VCaP (cell line): ENCODE data around the gene AKAP5.
A peak's percentile ranks its signal among the peaks of the same experiment; 100 is the strongest.

Experiments
- H3K27ac ChIP-seq: fragments of 450-650 bp; 2 replicates; pipeline ENCODE4 v1.5.1; 2017
- TF ChIP-seq, protein P1 (sequence below): fragments of 450-650 bp; conservative IDR thresholded peaks from 2 replicates; pipeline ENCODE4 v1.5.1; 2017; ENCODE audit warnings: mild to moderate bottlenecking, moderate library complexity

AKAP5 gene

DNA sequence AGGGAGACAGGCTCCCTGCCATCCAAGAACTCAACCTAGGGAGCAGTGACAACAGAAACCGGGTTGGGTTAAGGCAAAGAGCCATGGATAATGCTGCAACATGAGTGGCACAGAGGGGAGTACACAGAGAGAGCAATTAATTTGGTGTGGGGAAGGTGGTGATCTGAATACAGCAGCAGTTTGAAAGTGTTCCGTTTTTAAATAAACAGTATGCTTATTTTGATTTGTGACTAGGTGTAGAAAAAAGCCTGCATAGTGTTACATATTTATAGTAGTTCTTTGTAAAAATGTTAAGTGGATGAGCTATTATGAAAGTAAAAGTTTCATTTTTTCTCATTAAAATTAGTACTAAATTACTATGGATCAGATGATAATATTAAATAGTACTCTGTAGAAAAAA lies 8.7 kb downstream of the AKAP5 start:
- H3K27ac ChIP-seq, result no peak overlapping the region
- TF ChIP-seq, protein P1, sequence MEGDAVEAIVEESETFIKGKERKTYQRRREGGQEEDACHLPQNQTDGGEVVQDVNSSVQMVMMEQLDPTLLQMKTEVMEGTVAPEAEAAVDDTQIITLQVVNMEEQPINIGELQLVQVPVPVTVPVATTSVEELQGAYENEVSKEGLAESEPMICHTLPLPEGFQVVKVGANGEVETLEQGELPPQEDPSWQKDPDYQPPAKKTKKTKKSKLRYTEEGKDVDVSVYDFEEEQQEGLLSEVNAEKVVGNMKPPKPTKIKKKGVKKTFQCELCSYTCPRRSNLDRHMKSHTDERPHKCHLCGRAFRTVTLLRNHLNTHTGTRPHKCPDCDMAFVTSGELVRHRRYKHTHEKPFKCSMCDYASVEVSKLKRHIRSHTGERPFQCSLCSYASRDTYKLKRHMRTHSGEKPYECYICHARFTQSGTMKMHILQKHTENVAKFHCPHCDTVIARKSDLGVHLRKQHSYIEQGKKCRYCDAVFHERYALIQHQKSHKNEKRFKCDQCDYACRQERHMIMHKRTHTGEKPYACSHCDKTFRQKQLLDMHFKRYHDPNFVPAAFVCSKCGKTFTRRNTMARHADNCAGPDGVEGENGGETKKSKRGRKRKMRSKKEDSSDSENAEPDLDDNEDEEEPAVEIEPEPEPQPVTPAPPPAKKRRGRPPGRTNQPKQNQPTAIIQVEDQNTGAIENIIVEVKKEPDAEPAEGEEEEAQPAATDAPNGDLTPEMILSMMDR, result no peak

DNA sequence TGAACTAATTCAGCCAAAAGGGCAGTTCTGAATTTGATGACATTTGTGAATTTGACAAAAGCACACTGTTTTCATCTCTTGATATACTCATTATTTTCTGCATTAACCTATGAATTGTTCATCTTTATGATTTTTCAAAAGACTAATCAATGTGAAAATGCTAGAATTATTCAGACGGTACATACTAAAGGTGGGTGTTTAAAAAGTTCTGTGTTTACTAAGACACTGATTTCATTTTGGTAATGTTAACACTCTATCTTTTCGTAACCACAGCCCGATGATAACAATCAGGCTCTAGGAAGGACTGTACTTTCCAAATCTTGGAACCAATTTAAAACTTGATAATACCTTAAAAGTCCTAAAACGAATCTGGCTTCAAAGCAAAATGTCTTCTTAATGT lies 9.4 kb downstream of the AKAP5 start:
- TF ChIP-seq, protein P1, result no peak

DNA sequence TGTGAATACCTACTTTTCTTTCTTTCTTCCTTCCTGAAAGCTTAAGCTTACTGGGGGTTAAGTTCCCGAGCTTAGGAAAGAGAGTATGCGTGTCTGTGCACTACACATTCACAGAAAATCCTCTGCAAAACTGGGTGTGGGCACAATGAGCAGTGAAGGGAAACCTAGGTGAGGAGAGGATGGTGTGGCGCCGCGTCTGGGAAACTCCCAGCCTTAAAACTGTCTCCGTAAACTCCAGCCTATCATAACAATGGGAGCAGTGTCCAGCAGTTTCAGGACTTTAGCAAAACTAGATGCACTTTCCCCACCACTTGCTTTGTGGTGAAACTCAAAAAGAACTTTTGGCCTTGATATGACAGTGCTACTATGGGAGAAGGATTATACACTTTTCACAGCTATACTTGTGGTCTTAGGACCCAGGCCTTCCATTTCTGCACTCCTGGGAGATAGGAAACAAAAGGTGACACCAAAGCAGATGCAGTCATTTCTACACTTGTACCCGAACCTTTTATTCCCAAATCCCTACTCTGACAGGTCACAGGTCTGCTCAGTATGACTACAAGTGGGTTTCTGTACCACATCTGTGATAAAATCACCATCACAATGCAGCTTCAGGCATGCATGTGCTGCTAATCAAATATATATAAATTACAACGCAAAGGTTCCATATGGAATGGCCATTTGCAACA lies 10.4 kb downstream of the AKAP5 start:
- no peak overlapping the region for H3K27ac ChIP-seq
- TF ChIP-seq, protein P1, result no peak

More for the DNA sequence above, 9.4 kb downstream of the AKAP5 start:
- H3K27ac ChIP-seq, result no peak overlapping the region

DNA sequence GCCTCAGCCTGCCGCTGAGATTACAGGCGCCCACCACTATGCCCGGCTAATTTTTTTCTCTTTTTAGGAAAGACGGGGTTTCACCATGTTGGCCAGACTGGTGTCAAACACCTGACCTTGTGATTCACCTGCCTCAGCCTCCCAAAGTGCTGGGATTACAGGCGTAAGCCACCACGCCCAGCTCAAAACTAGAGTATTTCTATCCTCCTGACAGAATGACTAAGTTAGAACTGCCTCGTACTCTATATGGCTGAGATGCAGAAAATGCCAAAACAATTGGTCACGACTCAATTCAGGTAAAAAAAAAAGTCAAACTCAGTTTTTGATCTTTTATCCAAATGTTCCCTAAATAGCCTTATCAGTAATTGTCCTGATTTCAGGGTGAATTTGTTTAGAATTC lies 11.1 kb downstream of the AKAP5 start:
- H3K27ac ChIP-seq, result no peak overlapping the region
- TF ChIP-seq, protein P1, result no peak

DNA sequence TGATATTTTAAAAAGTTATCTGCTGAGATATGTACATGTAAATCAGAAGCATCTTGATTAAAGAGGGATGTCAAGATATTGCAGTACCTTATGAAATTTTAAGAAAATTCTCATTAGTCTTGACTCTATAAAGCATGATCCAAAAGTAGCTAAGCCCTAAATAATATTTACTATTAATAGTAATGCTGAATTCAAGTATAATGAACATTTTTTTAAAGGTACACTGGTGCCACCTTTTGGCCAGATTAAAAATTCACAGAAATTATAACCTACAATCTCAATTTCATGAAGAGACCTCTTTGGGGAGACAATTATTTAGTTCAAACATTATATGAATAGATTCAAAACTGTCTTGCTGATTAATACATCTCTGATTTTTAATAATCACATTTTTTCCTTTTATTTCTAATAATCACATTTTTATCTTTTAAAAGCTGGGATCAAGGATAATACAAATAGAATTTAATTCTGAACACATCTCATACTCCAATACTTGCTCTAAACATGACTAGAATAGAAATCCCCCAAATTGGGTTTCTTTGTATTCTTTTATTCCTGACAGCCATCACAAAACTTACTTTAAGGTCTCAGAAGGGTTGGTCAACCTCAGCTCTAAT lies 13.4 kb downstream of the AKAP5 start:
- no peak overlapping the region for H3K27ac ChIP-seq
- TF ChIP-seq, protein P1, result peak; percentile 62

DNA sequence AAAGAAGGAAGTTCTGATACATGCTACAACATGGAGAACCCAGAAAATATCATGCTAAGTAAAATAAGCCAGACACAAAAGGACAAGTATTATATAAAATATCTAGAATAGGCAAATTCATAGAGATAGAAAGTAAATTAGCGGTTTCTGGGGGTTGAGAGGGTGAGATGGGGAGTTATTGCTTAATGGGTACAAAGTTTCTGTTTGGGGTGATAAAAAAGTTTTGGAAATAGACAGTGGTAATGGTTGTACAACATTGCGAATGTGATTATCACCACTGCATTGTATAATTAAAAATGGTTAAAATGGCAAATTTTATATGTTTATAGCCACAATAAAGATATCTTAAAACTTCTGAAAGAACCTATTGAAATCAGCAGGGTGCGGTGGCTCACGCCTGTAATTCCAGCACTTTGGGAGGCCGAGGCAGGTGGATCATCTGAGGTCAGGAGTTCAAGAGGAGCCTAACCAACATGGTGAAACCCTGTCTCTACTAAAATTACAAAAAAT lies 23.3 kb downstream of the AKAP5 start:
- TF ChIP-seq, protein P1, result no peak
- H3K27ac ChIP-seq, result no peak overlapping the region

DNA sequence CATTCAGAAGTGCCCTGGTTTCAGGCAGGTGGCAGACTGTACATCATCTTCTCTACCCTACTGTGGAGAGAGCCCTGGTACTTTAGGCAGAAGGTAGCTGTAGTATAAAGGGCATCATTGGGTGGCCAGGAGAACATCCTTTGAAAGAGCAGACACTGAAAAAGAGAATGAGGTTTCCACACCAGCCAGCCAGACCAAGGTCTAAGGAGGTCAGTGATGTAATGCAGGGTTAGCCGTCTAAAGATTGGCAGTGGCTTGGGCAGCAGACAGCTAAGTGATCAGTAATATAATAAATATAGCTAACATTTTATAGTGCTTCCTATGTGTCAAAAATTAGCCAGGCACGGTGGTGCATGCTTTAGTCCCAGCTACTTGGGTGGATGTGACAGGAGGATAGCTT lies 26.3 kb downstream of the AKAP5 start:
- TF ChIP-seq, protein P1, result no peak
- H3K27ac ChIP-seq, result no peak overlapping the region
